SIG-M5 treated with dmso at 0.1 percent for 504 hours (cell line): ENCODE data around the gene COL20A1.

ENCODE experiments used
- DNase-seq: peaks from one replicate; lab custom pipeline; 2025; ENCODE audit not compliant: unreplicated experiment; lab: John Stamatoyannopoulos, UW

The COL20A1 gene

DNA sequence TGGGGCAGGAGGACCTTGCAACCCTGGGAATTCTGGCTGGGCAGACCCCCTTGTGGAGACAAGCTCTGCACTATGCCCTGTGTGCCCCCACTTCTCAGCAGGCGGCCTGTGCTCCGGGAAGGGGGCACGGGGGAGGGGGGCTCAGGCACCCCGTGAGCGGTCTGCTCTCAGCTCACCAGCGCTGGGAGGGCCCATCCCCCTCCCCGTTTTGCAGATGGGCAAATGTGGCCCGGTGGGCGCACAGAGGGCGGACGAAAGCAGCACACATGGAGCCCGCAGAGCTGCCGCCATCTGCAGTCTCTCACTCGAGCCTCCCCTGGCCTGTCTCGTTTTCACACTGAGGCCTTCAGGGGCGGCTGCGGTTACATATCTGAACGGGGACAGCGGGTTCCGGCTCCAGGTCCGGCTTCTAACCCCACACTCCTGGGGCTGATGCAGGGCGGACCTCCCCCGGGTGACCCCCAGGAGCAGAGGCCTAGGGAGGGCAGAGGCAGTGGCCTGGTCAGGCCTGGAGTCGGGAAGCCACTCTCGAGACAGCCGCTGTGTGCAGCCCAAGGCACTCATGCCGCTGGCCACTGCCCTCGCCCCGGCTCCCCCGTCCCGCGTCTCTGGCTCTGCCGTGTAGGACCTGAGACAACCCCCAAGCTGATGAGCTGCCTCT lies 54.2 kb downstream of the COL20A1 start:
- no peak for DNase-seq

DNA sequence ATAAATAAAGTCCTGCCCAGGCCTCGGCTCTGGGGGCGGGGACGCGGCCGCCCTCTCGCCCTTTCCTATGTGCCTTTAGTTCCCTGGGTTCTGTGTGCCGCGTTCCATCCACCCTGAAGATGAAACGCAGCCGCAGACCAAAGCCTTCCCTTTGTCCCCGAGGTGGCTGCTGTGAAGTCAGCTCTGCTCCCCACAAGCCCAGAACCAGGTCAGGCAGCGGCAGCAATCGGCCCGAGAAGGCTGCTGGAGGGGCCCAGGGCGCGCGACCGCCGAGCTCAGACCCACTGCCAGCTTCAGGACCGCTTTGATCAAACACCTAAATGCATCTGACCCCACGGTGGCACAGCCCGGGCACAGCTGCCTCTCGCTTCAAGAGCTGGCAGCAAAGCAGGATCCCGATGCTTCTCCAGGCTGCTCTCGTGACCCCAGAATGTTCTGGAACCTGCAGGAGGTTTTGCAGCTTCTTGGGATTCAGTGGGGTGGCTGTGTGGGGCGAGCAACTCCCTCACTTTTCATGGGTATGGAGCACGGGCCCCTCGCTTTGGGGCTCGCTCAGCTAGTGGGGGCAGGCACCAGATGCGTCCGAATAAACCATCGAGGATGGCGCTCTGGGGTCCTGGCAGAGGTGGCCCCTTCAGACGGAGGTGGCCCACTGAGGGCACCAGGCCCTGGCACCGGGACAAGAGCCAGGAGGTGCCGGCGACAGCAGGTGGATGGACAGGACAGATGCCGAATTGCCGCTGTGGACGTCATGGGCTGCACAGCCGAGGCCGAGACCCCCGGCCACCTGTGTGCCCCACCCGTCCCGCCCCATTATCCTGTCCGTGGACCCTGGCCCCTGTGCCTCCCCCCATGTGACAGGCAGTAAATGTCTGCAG lies 55.2 kb downstream of the COL20A1 start:
- DNase-seq, result no peak

DNA sequence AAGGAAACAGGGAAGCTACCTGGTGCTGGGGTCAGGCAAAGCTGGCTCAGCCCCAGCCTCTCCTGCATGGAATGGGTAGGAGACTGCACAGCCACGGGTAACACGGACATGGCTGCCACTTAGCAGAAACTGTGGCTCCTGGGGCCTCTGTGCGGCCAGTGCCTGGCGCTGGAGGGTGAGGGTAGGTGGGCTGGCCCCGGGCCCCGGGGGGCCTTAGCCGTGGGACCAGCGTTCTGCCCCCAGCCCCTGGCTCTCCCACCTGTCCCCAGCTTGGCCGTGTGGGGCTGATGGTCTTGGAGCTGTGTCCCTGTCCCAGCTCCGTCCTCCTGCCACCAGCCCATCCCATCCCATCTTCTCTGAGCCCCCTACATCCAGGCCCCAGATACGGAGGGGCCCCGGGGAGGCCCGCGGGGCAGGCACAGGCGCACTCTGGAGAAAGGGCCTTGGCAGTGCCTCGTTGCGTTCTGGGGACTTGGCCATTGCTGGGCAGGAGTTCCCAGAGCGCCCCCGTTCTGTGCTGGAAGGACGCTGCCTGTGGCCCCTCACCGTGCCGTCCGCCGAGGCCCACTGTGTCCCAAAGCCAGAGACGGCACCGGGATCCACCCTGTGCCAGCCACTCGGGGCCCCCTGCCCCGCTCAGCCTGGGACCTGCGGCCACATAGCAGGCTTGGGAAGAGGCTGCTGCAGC lies 56.0 kb downstream of the COL20A1 start:
- DNase-seq, result no peak

DNA sequence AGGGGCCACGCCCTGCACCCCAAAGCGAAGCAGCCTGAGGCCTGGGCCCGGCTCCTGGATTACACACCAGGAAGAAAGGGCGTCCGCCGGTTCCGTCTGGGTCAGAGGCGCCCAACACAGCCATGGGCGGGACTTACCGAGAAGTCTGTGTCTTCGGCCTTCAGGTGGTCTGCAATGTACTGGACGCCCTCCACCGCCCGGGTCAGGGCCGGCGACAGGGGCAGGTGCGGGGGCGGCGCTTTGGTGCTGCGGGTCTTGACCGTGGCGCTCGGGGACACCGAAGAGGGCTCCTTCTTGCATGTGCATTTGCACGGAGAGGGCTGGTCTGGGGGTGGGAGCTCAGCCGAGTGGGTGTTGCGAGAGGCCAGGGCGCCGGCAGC lies 56.5 kb downstream of the COL20A1 start:
- DNase-seq, result no peak

DNA sequence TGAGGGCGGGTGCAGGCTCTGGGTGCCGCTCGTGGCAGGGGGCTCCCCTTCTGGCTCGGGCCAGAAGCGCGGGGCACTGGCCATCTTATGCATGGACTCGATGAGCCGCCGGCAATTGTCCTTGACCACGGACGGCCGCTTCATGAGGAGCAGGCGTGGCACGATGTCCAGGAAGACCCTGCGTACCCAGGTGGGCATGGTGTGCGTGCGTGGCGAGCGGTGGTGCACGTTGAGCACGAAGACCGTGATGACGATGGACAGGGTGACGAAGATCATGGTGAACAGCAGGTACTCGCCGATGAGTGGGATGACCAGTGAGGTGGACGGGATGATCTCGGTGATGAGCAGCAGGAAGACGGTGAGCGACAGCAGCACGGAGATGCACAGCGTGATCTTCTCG lies 57.2 kb downstream of the COL20A1 start:
- no peak for DNase-seq

DNA sequence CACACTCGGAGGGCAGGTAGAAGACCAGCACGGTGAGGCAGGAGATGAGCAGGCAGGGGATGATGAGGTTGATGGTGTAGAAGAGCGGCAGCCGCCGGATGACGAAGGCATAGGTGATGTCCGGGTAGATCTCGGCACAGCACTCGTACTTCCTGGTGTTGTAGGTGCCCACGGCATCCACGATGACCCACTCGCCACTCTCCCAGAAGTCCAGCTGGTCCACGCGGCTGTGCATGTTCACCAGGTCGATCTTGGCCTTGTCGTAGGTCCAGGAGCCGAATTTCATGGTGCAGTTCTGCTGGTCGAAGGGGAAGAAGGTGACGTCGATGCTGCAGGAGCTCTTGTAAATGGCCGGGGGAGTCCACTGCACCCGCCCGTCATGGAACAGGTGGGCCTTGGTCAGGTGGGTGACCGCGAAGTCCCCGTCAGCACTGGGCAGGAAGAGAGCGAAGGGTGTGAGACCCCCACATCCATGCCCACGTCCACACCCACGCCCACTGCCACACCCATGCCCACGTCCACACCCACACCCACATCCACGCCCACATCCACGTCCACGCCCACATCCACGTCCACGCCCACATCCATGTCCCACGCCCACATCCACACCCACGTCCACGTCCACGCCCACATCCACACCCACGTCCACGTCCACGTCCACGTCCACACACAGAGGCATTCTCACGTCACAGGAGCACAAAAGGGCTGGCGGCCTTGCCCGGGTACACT lies 57.8 kb downstream of the COL20A1 start:
- DNase-seq, result no peak

DNA sequence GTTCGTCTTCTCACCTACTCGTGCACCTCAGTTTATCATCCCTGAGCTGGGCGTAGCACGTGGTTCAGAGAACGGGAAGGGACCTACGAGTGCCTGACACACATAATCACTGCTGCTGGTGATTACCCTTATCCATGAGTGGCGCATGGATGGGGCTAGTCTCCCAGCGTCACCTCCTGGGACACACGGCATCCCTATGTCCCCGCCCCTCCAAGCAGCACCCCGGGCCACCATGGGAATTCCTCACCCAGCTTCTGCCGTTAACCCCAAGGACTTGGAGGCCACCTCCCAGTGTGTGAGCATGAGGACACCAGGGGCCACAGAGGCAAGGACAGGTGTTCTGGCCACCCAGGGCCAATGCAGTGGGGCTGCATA lies 58.3 kb downstream of the COL20A1 start:
- no peak for DNase-seq

DNA sequence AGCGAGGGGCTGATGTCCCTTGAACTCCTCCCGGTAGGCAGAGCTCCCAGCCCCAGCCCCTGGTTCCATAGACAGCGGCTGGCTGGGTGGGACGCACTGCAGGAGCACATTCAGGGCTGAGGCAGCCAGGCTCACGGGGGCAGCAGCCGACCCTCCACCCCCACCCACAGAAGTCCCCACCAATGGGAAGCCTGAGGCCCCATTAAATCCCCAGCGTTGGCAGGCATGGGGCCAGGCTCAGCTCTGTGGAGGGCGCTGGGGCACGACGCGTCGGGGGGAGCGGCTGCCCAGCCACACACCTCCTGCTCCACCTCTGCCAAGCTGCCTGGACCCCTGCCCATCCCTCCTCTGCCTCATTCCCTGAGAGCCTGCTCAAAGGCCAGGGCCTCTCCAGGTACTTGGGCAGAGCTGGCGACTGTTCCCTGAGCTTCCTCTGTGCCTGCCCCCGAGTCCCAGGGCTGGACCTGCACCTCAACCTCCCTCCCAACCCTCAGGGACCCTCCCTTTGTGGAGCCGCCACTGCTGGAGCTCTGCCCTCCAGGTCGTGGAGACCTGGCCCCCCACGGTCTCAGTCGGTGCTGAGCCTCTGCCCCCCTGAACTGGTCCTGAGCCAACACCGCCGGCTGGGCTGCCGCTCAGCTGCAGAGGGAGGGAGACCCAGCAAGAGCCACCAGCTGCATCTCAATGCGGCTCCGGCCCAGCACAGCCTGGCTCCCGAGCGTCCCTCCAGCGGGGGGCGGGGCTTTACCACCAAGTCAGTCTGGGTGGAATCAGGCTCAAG lies 59.0 kb downstream of the COL20A1 start:
- no peak for DNase-seq

DNA sequence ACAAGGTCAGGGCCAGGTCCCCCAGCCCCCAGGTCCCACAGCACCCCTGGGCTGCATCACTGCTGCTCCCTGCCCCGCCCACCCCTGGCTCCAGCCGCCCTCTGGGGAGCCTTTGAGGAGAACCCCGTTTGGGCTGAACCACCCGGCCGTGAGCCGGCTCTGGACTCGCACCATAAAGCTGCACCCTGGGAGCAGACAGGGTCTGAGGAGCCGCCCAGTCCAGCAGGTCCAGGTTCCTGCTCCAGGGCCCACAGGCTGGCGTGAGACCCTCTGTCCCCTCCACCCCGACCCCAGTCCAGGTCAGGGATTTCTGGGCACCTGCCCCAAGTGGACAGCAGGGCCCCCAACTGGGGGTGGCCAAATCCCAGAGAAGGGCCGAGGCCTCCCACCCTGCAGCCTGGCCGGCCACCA lies 59.8 kb downstream of the COL20A1 start:
- DNase-seq, result no peak

DNA sequence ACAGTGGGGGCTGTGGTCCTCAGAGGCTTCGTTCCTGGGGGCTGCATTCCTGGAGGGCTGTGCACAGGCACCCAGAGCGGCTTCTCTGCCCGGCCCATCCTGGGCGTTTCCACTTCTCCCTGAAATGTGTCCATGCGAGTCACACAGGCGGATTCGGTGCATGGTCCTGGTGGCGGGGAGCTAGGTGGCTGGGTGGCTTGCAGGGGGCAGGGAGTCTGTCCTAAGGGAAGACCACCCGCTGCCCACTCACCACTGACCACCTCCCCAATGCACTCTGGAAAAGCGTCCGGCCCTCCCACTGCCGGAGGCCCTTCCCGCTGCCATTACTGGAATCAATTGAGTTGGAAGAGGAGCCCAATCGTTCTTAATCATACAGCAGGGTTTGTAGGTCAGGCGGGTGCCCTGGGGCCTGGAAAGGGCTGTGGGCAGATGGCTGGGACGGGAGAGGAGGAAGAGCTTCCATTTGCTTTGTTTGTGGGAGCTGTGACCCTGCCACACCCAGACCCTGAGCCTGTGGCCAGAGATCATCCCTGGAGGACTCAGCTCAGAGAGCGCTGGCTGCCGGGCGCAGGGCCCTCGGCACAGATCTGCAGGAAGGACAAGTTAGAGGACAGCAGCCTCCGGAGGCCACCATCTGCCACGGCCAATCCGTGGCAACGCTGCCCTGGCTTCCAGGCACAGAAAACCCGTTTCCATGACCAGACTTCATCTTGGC lies 61.8 kb downstream of the COL20A1 start:
- no peak for DNase-seq

DNA sequence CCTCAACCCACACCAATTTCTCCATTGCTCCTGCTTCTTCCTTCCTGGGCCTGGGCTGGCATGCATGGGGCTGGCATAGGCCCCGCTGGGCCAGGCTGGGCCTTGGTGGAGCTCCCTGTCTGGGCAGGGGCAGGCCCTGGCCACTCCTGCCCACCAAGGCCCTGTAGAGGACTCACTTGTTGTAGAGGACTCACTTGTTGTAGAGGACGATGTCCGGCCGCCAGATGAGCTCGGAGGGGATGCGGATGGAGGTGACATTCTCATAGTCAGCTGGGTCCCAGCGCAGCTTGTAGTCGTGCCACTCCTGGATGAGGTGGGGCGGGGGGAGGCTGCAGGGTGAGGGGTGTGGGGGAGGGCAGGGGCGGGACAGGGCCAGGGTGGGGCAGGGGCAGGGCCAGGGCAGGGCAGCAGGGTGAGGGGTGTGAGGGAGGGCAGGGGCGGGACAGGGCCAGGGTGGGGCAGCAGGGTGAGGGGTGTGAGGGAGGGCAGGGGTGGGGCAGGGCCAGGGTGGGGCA lies 62.9 kb downstream of the COL20A1 start:
- no peak for DNase-seq

DNA sequence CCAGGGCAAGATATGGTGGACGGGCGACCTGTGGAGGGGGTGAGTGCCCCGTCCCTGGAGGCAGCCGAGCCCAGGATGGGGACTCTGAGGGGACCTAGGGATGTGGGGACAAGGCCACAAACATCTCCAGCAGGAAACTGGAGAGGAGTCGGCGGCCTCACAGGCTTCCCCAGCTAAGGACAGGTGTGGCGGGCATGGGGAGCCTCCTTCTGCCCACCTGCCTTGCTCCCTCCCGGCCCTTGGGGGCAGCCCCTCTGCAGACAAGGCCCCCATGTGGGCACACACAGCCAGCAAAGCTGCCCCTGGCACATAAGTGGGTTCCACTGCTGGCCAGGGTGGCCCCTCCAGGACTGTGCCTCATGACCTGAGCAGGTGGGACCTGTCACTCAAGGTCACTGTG lies 63.5 kb downstream of the COL20A1 start:
- no peak for DNase-seq

DNA sequence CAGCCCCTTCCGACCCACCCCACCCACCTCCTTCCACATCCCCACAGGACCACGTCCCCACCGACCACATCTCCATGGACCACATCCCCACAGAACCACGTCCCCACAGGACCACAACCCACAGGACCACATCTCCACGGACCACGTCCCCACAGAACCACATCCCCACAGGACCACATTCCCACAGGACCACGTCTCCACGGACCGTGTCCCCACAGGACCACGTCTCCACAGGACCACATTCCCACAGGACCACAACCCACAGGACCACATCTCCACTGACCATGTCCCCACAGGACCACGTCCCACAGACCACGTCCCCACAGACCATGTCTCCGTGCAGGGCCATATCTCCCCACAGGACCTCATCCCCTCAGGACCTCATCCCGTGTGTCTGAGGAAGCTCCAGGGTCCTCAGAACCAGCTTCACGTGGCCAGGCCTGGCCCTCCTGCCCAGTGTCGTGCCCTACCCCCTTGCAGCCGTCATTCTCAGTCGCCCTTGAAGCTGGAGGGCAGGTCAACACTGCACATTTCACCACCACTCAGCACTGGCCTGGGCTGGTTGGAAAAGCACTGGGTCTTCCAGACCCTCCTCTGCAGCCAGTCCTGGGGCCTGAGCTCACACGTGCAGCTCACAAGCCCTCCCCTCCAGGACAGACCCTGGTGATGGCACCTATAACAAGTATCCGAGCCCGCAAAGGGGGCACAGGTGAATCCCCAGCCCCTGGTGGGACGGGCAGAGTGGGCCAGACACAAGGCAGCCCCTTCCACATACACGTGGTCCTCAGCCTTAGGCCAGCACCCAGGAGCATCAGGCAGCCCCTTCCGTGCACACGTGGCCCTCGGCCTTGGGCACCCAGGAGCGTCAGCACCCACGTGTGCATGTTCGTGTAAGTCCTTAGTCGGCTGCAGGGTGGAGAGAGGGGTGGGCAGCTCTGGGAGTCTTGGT lies 64.2 kb downstream of the COL20A1 start:
- no peak for DNase-seq

DNA sequence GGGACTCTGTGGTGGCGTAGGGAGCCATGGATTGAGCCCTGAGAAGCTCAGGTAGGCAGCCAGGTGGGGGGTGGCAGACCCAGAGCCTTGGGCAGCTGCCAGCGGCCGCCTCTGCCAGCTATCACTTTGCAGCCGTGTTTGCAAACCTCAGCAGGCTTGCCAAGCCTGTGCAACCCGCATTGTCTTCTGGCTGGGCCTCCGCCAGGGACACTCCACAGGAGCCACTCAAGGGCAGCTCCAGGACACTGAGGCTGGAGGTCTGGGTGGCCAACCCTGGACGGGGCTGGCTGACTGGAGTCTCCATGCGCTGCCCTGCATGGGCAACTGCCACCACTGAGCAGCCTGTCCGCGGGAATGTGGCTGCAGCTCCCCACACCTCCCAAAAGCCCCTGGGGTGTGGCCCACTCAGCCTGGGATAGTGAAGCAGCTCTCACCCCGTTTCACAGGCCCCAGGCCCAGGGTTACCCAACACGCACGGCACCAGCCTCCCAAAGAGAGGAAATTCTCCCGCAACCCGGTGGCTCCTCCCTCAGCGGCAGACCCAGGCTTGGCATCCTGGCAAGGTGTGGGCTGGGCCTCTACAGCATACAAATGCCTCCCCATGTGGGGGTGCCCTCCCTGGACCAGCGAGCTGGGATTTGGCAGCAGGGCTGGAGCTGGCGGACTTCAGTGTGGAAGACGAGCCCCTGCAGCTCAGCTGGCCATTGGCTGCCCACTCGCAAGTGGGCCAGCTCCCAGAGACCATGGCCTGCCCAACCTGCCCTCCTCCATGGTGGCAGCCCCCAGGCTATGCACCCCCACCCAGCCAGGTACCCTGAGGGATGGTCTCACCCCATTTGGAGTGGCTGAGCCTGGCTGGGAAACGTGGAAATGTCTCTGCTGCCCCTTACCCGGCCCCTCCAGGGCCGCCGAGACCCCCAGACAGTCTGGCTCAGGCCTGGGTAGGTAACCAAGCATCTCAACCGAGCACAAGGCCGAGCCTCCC lies 65.2 kb downstream of the COL20A1 start:
- no peak for DNase-seq

DNA sequence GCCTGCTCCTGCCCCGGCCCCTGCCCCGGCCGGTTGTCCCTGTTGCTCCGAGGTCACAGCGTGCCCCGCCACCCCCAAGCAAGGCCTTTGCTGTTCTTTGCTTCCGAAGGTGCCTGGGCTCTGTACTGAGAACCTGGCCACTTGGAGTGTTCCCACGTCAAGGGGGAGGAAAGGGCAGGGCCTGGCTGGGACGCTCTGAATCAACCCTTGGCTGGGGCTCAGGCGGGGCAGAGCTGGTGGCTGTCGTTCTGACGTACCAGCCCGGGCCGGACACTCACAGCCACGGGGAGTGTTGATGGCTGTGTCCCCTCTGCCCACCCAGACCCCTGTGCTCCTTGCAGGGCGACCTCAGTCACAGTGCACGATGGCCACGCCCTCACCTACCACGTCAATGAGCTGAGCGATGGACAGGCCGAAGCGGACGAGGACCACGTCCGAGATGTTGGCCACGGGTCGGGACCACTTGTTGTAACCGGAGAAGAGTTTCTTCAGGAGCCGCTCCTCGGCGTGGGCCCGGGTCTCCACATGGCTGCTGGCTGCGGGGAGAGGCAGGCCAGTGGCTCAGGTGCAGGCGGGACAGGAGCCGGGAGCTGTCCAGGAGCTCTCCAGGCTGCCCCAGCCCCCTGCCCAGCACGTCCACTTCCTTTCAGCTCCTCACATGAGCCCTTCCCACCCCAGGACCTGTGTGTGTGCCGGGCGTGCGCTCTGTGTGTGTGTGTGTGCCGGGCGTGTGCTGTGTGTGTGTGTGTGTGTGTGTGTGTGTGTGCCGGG lies 66.4 kb downstream of the COL20A1 start:
- no peak for DNase-seq

DNA sequence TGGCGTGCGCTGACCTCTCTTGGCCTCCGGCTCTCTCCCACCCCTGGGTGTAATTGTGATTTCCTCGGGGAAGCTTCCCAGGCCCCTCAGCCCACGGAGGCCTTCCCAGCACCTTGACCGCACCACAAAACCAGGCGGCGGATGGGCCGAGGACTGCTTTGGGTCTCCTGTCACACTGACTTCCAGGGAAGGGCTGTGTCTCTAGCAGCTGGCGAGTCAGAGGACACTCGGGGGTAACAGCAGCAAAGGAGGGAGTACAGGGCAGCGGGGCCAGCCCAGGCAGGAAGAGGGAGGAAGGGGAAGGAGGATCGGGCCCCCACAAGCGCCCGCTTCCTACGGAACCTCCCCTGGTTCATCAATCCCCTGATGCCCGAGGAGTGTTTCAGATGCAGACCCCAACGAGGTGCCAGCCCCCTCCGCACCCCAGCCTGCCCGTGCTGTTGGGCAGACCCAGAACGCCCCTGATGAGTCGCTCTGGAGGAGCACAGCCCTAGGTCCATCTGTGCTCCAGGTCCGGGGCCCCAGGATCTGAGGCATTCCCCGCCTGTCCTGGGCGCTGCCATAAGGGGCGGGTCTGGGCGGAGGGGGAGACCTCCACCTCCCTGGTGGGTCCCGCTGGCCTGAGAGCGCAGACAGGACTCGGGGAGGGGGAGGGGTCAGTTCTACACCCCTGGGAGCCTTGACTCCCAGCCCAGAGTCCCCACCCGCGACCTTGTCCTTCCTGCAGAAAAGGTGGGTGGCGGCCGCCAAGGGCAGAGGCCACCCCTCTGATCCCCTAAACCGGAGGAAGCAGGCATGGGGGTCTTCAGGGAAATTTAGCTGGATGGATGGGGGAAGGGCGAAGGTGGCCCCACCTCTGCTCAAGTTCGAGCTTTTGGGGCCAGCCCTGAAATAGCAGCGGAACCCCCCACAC lies 67.2 kb downstream of the COL20A1 start:
- no peak for DNase-seq
